ENCODE data around the gene VSIG4.
A peak's percentile ranks its signal among the peaks of the same experiment; 100 is the strongest.
"Not testable (repeated sequence)": the region's sequence is repeated elsewhere in the genome, so short reads cannot be mapped to it uniquely, and the experiment has no call there.

The VSIG4 gene

DNA sequence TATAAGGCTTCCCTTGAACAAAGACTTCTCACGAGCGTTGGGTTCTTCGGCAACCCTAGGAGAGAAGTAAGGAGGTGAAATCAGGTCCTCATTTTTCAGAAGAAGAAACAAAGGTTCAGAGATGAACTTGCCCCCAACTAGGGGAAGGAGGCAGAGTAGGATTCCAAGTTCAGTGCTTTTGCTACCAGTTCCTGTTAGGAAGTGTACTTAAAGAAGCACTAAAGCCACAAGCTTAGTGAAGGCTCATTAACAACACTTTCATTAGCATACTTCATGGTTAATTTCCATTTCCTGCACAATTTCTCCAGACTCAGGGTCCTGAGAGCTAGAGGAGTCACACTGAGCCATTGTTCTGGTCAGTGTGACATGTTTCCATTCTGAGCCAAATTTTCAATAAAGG is 52.1 kb downstream of the VSIG4 start:
- in situ Hi-C loops (cut with HindIII; ENCODE audit: low sequenced_read_pairs) = no loop called here
- no peak for DNase-seq (ENCODE audit: low read depth)
- H3K4me3 ChIP-seq (ENCODE audit: low read depth, low read length) = no peak overlapping the region
- TF ChIP-seq, protein P1, sequence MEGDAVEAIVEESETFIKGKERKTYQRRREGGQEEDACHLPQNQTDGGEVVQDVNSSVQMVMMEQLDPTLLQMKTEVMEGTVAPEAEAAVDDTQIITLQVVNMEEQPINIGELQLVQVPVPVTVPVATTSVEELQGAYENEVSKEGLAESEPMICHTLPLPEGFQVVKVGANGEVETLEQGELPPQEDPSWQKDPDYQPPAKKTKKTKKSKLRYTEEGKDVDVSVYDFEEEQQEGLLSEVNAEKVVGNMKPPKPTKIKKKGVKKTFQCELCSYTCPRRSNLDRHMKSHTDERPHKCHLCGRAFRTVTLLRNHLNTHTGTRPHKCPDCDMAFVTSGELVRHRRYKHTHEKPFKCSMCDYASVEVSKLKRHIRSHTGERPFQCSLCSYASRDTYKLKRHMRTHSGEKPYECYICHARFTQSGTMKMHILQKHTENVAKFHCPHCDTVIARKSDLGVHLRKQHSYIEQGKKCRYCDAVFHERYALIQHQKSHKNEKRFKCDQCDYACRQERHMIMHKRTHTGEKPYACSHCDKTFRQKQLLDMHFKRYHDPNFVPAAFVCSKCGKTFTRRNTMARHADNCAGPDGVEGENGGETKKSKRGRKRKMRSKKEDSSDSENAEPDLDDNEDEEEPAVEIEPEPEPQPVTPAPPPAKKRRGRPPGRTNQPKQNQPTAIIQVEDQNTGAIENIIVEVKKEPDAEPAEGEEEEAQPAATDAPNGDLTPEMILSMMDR (IDR thresholded peaks at IDR 0.05; ENCODE audit: low read depth, low read length, missing control alignments) = no peak

DNA sequence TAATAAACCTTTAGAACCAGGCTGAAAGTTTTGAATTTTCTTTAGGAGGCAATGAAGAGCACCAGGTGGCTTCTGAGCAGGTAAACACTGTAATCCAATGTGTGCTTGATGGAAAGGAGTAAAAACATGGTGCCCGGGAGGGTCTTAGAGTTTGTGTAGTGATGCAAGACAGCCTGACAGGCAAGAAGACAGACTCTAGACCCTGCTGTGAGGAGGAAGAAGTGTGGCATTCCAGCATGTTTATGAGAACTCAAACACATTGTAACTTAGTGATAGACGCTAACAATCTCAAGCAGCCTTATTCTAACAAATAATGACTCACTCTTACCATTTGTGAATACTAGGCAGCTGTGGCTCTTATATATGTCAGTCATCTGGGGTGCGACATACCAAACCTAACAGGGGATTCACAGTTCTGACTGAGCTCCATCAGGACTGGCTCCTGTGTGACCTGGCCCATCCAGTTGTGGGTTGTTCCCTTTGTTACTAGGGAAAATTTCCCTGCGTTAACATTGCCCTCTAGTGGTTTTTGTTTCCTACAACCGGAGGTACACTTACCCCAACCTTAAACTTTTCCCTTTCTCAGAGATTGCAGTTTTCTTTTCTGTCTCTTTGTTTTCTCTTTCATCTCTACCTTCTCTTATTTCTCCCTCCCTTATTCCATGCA is 53.8 kb downstream of the VSIG4 start:
- DNase-seq (ENCODE audit: low read depth) = peak; percentile 26
- TF ChIP-seq, protein P1 (IDR thresholded peaks at IDR 0.05; ENCODE audit: low read depth, low read length, missing control alignments) = peak; percentile 48
- in situ Hi-C loops (cut with HindIII; ENCODE audit: low sequenced_read_pairs) = no loop called here
- no peak overlapping the region for H3K4me3 ChIP-seq (ENCODE audit: low read depth, low read length)

DNA sequence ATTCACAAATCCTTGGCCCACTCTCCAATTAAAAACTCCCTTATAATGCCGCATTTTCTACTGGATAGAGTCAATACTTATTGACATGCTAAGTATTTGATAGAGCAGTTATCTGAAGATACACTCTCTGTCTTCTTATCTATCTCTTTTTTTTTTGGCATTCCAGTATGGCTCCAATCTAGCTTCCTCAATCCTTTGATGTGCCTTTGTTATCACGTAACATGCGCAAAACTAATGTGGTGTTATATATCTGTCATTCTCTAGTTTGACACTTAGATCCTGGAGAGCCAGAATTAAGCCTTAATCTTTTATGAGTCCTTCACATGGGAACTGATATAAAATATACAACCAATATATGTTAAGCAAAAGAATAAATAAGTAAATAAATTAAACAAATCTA is 54.7 kb downstream of the VSIG4 start:
- no peak overlapping the region for H3K4me3 ChIP-seq (ENCODE audit: low read depth, low read length)
- TF ChIP-seq, protein P1 (IDR thresholded peaks at IDR 0.05; ENCODE audit: low read depth, low read length, missing control alignments) = no peak
- no peak for DNase-seq (ENCODE audit: low read depth)
- in situ Hi-C loops (cut with HindIII; ENCODE audit: low sequenced_read_pairs) = no loop called here

DNA sequence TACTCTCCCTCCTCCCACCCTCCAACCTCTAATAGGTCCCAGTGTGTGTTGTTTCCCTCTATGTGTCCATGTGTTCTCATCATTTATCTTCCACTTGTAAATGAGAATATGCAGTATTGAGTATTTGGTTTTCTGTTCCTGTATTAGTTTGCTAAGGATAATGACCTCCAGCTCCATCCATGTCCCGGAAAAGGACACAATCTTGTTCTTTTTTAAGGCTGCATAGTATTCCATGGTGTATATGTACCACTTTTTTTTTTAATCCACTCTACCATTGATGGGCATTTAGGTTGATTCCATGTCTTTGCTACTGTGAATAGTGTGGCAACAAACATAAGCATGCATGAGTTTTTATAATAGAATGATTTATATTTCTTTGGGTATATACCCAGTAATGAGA is 62.7 kb downstream of the VSIG4 start:
- DNase-seq (ENCODE audit: low read depth); H3K4me3 ChIP-seq (ENCODE audit: low read depth, low read length); in situ Hi-C loops (cut with HindIII; ENCODE audit: low sequenced_read_pairs): not testable (repeated sequence)

DNA sequence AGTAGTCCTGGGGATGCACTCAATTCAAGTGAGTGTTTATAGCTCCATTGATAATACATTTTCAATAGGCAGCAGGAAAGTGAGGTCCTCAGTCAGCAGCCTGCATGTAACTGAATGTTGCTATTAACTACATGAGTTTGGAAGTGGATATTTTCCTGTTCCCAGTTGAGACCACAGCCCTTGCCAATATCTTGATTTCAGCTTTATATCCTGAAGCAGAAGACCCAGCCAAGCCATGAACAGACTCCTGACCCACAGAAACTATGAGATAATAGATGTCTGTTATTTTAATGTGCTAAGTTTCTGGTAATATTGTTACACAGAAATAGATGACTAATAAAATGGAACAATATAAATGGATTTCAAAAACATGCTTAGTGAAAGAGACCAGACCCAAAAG is 63.7 kb downstream of the VSIG4 start:
- H3K4me3 ChIP-seq (ENCODE audit: low read depth, low read length) = no peak overlapping the region
- TF ChIP-seq, protein P1 (IDR thresholded peaks at IDR 0.05; ENCODE audit: low read depth, low read length, missing control alignments) = no peak
- in situ Hi-C loops (cut with HindIII; ENCODE audit: low sequenced_read_pairs) = no loop called here
- DNase-seq (ENCODE audit: low read depth) = no peak

DNA sequence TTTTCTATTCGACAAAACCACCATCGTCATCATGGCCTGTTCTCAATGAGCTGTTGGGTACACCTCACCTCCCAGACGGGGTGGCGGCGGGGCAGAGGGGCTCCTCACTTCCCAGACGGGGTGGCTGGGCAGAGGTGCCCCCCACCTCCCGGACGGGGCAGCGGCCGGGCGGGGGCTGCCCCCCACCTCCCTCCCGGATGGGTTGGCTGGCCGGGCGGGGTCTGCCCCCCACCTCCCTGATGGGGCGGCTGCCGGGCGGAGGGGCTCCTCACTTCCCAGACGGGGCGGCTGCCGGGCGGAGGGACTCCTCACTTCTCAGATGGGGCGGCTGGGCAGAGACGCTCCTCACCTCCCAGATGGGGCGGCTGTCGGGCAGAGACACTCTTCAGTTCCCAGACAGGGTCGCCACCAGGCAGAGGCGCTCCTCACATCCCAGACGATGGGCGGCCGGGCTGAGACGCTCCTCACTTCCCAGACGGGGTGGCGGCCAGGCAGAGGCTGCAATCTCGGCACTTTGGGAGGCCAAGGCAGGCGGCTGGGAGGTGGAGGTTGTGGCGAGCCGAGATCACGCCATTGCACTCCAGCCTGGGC is 64.6 kb downstream of the VSIG4 start:
- in situ Hi-C loops (cut with HindIII; ENCODE audit: low sequenced_read_pairs); DNase-seq (ENCODE audit: low read depth); H3K4me3 ChIP-seq (ENCODE audit: low read depth, low read length): not testable (repeated sequence)
